ENCODE measurements around the gene BICRA. TPM values are rescaled to one million over a fixed set of nuclear protein-coding genes. Genes with fewer than 3 reads are reported as not detected.

The BICRA gene
- total RNA-seq, 1 donor from 2014 or later = 6.7 TPM

GRCh38 chr19:47686679-47687450 lies 77.9 kb downstream of the BICRA start:
- DNase-seq (ENCODE audit: low spot score) (no peak), ATAC-seq (peak; percentile 25)

GRCh38 chr19:47687906-47688305 lies 79.0 kb downstream of the BICRA start:
- DNase-seq (ENCODE audit: low spot score) (no peak), ATAC-seq (no peak)

DNA sequence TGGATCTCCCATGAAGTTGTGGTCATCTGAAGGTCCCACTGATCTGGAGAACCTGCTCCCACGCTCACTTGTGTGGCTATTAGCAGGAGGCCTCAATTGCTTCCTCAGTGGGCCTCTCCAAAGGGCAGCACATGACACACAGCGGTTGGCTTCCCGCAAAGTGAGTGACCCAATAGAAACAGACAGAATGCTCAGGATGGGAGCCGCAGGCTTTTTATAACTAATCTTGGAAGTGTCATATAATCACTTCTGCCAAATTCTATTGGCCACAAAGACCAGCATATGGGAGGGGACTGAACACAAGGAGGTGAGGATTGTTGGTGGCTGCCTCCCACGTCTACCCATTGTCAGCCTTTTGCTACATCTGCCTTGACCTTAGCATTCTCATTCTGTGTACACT lies 82.2 kb downstream of the BICRA start:
- DNase-seq (ENCODE audit: low spot score) = no peak
- no peak for ATAC-seq

- ATAC-seq (no peak), DNase-seq (ENCODE audit: low spot score) (no peak)
Observed at GRCh38 chr19:47691782-47692181, 82.8 kb downstream of the BICRA start.

- ATAC-seq (no peak), DNase-seq (ENCODE audit: low spot score) (no peak)
Observed at GRCh38 chr19:47693489-47693888, 84.6 kb downstream of the BICRA start.

GRCh38 chr19:47693903-47694302 lies 85.0 kb downstream of the BICRA start:
- ATAC-seq (no peak), DNase-seq (ENCODE audit: low spot score) (no peak)

GRCh38 chr19:47694466-47695273 lies 85.7 kb downstream of the BICRA start:
- no peak for ATAC-seq

GRCh38 chr19:47695533-47696262 lies 86.8 kb downstream of the BICRA start:
- ATAC-seq (no peak), DNase-seq (ENCODE audit: low spot score) (no peak)

More at GRCh38 chr19:47694466-47695273, 85.7 kb downstream of the BICRA start:
- DNase-seq (ENCODE audit: low spot score) = no peak

DNA sequence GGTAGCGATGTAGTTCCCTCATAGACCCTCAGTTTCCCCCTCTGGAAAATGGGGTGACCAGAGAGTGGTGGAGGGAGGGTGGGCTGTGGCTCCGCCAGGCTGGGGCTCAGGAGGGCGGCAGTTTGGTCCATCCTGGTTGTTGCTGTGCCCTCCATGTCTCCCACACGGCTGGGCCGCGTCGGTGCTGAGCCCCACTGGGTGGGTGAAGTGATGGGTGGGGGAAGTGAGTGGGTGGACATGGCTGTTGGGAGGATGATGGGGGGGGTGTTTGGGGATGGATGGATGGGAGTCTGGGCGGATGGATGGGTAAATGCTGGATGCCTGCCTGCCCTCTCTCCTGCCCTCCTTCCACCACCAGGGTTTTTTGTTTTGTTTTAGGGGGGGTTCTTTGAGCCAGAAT lies 87.7 kb downstream of the BICRA start:
- DNase-seq (ENCODE audit: low spot score) = no peak

DNA sequence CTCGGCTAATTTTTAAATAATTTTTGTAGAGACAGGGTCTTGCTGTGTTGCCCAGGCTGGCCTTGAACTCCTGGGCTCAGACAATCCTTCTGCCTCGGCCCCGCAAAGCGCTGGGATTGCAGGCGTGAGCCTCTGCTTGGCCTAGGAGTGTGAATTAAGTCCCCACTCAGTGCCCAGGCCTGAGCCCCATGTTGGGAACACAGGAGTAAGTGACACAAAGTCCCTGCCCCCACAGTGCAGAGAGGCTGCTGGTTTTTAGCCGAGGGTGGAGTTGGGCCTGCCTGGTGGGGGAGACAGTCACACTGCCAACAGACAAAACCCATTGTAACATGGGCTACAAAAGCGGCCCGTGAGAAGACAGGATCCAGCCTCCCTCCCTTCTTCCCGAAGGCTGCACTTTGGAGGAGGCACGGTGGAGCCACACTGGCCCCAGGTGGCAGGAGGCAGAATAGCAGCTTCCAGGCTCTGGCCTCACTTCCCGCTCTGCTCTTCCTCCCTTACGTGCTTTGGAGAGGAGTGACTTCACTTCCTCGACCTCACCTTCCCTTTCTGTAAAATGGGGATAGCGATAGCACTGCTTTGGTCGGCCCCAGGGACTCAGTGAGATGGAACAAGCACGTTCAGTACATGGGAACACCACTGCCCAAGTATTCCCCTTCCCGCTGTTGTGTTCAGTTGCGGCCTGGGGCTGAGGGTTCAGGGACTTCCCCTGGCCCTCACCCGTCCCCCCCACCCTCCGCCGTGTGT lies 89.1 kb downstream of the BICRA start:
- DNase-seq (ENCODE audit: low spot score) (peak; percentile 77), ATAC-seq (peak; percentile 96)

More for the DNA sequence above, 87.7 kb downstream of the BICRA start:
- ATAC-seq = no peak

DNA sequence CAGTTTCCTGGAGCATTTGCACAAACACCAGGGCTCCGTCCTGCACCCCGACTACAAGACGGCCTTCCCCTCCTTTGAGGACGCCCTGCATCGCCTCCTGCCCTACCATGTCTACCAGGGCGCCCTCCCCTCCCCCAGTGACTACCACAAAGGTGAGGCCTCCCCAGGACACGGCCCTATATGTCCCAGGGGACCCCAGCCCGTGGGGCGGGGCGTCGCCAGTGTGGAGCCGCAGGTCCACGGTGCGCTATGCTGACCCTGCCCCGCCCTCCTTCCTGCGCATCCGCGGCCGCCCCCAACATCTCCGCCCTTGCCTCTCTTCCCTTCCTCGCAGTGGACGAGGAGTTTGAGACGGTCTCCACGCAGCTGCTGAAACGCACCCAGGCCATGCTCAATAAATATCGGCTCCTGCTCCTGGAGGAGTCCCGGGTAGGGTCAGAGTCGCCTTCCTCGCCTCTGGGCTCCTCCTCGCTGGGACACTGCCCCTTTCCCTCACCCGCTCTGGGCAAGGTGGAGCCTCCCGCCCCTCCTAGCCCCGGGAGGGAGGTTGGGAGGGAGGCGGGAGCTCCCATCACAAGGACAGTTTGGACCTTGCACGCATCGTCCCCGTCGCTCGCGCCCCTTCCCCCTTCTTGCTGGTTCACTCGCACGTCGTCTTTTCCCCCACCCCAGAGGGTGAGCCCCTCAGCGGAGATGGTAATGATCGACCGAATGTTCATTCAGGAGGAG lies 89.9 kb downstream of the BICRA start:
- ATAC-seq (no peak), DNase-seq (ENCODE audit: low spot score) (no peak)

GRCh38 chr19:47699360-47699917 lies 90.5 kb downstream of the BICRA start:
- ATAC-seq (peak; percentile 57), DNase-seq (ENCODE audit: low spot score) (no peak)

DNA sequence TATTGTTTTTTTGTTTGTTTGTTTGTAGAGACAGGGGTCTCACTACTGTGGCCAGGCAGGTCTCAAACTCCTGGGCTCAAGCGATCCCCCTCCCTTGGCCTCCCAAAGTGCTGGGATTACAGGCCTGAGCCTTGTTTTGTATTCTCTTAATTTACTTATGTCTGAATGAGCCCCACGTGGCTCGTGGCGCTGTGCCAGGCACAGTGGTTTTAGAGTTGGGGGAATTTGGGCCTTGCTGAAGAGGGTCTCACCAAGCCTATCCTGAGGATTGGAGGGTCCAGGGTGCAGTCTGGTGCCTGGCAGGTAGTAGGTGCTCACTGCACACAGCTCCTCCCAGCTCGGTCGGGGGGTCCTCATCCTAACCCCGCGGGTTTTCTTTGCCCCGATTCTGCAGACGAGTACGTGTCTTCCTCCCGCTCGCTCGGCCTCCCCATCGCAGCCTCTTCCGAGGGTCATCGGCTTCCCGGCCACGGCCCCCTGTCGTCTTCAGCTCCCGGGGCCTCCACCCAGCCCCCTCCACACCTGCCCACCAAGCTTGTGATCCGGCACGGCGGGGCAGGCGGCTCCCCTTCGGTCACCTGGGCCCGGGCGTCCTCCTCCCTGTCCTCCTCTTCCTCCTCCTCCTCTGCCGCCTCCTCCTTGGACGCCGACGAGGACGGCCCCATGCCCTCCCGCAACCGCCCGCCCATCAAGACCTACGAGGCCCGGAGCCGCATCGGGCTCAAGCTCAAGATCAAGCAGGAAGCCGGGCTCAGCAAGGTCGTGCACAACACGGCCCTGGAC lies 92.2 kb downstream of the BICRA start:
- DNase-seq (ENCODE audit: low spot score) = no peak

GRCh38 chr19:47701717-47702552 lies 93.0 kb downstream of the BICRA start:
- DNase-seq (ENCODE audit: low spot score) (no peak), ATAC-seq (no peak)

More for the DNA sequence above, 92.2 kb downstream of the BICRA start:
- no peak for ATAC-seq

DNA sequence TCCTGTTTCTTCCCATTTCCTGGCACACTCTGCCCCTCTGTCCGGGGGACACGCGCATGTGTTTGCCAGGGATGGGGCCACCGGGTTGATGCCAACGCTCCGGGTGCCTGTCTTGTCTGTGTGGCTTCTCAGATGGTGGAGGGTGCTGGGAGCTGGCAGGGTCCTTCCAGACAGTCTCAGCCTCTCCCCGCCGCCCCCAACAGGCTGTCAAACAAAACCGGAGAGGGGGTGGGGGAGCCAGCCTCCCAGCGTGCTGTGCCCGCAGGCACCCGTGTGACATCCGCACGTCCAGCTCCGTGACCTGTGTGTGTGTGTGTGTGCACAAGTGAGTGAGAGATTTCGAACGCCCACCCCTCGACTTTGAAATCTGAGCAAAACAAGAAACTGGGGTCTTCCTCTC lies 93.7 kb downstream of the BICRA start:
- DNase-seq (ENCODE audit: low spot score) (no peak), ATAC-seq (no peak)

DNA sequence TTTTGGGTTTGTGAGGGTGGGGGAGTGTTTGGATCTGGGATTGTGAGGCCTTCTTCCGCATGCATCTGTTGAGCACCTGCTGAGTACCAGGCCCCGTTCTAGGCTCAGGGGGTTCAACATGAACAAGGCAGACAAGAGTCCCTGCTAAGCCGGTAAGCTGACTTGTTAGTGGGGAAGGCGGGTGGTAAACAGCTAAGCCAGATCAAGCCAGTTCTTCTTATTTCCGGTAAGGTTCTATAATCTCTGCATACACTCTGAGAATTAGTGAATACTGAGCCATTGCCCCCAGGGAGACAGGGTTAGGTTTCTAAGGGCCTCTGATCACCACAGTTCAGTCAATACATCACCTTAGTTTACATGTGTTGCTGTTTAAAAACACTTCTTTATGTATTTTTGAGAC lies 94.4 kb downstream of the BICRA start:
- ATAC-seq (no peak), DNase-seq (ENCODE audit: low spot score) (no peak)

DNA sequence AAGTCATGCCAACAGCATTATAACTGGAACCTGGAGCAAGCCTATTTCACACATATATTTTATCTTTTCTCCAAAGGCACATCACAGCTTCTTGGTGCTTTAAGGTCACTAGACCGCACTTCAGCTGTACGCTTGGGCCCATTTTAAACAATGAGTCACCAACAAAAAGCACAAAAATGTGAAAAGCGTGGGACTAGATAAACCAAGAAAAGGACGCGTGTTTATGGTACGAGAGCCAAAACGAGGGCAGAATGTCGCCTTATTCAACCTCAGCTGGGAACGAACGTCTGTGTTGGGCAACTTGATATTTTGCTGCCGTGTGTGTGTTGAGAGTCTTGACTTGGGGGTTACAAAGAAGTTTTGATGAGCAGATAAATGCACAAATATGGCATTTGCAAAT lies 95.1 kb downstream of the BICRA start:
- ATAC-seq = no peak

DNA sequence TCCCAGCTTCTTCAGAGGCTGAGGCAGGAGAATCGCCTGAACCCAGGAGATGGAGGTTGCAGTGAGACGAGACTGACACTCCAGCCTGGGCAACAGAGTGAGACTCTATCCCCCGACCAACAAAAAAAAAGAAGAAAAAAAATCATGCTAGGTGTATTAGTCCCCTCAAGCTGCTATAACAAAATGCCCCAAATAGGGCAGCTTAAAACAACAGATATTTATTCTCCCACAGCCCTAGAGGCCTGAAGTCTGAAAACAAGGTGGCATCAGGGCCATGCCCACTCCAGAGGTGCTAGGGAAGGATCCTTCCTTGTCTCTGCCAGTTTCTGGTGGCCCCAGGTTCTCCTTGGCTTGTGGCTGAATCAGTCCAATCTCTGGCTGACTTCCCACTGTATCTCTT lies 95.7 kb downstream of the BICRA start:
- DNase-seq (ENCODE audit: low spot score) (no peak), ATAC-seq (no peak)

More for the DNA sequence above, 95.1 kb downstream of the BICRA start:
- DNase-seq (ENCODE audit: low spot score) = no peak

All from left lobe of liver (tissue), 2 donors.